ENCODE measurements around the gene SGPL1.

Gene SGPL1

GRCh38 chr10:70886921-70887665 lies 71.3 kb downstream of the SGPL1 start:
- no peak for FAIRE-seq

GRCh38 chr10:70887804-70888800 lies 72.4 kb downstream of the SGPL1 start, which contains the start of gene PCBD1:
Gene PCBD1 (minus strand): TSS chr10:70888565. CDS start chr10:70888533, 32 bp downstream.
- FAIRE-seq = no peak

- FAIRE-seq = no peak
Observed at GRCh38 chr10:70889291-70889690, 73.5 kb downstream of the SGPL1 start.

- FAIRE-seq = no peak
Observed at GRCh38 chr10:70890917-70891431, 75.2 kb downstream of the SGPL1 start.

GRCh38 chr10:70891627-70892026 lies 75.9 kb downstream of the SGPL1 start:
- no peak for FAIRE-seq

GRCh38 chr10:70892631-70893030 lies 76.9 kb downstream of the SGPL1 start:
- FAIRE-seq = no peak

- FAIRE-seq = no peak
Observed at GRCh38 chr10:70893227-70894006, 77.7 kb downstream of the SGPL1 start.

- no peak for FAIRE-seq
Observed at GRCh38 chr10:70894416-70894815, 78.7 kb downstream of the SGPL1 start.

GRCh38 chr10:70896551-70896950 lies 80.8 kb downstream of the SGPL1 start:
- FAIRE-seq = no peak

GRCh38 chr10:70898687-70899086 lies 82.9 kb downstream of the SGPL1 start:
- no peak for FAIRE-seq

- FAIRE-seq = no peak
Observed at GRCh38 chr10:70899096-70899495, 83.3 kb downstream of the SGPL1 start.

- no peak for FAIRE-seq
Observed at GRCh38 chr10:70901276-70901878, 85.6 kb downstream of the SGPL1 start.

GRCh38 chr10:70902661-70903261 lies 87.0 kb downstream of the SGPL1 start:
- no peak for FAIRE-seq

- no peak for FAIRE-seq
Observed at GRCh38 chr10:70903262-70903921, 87.6 kb downstream of the SGPL1 start.

GRCh38 chr10:70905071-70906021 lies 89.6 kb downstream of the SGPL1 start:
- no peak for FAIRE-seq

GRCh38 chr10:70906031-70906783 lies 90.5 kb downstream of the SGPL1 start:
- no peak for FAIRE-seq

- FAIRE-seq = no peak
Observed at GRCh38 chr10:70906953-70907636, 91.3 kb downstream of the SGPL1 start.

- FAIRE-seq = no peak
Observed at GRCh38 chr10:70907637-70908405, 92.1 kb downstream of the SGPL1 start.

Data from G401.6 (cell line).